ENCODE measurements around the gene NDUFC2. TPM values are rescaled to one million over a fixed set of nuclear protein-coding genes. Genes with fewer than 3 reads are reported as not detected.

The NDUFC2 gene
- total and polyA plus RNA-seq, 2 of the 8 experiments (the other 6 are each of a cell fraction or from before 2014, with no cell fraction given): 216 to 356 TPM

GRCh38 chr11:78066471-78066870, 13.2 kb downstream of the NDUFC2 start:
- H4K8ac ChIP-seq (ENCODE audit: extremely low read depth, insufficient read depth, low read length): no peak overlapping the region
- H3K14ac ChIP-seq (ENCODE audit: insufficient read length): no peak overlapping the region
- H3K18ac ChIP-seq (ENCODE audit: extremely low read depth, low read length): no peak overlapping the region
- no peaks in the 10 kb centered on the region for H3K4me1 ChIP-seq (replicated peaks in 1 of 4; ENCODE audit: control insufficient read depth in 3 of 4, insufficient read depth in 4 of 4, low read length in 3 of 4)
- POLR2A ChIA-PET (ENCODE audit: partially characterized antibody): interaction anchor here (1.4 to 1.5 kb wide), 2 partner anchors 11 kb away, joined by 4 to 5 read pairs; no protein-coding TSS in a partner anchor
- H4K91ac ChIP-seq (replicated peaks; ENCODE audit: insufficient read length, low read length): no peak overlapping the region
- no peak overlapping the region for H3K4me2 ChIP-seq (ENCODE audit: insufficient read depth in 1 of 2, low read depth in 2 of 2, low read length in 2 of 2)
- 100% methylated on average over 2 of the region's 2 CpGs; no CpG with 5 or more reads in 1 of the 2 experiments for WGBS, 2 experiments (ENCODE audit: extremely low coverage in 1 of 2, insufficient coverage in 1 of 2, insufficient read length in 1 of 2, insufficient replicate concordance in 2 of 2, low coverage in 1 of 2, low lambda C conversion rate in 2 of 2, missing lambda C conversion rate in 1 of 2)
- no peaks in the 10 kb centered on the region for H3K9me3 ChIP-seq (ENCODE audit: insufficient read depth in 2 of 2, low read depth in 1 of 2, low read length in 1 of 2)
- no peak overlapping the region for H3K27ac ChIP-seq (ENCODE audit: low read depth, low read length)
- no peak overlapping the region for H2BK15ac ChIP-seq (ENCODE audit: low read length)
- no peak overlapping the region for H4K5ac ChIP-seq (ENCODE audit: insufficient read length, low read depth, low read length)
- no peak overlapping the region for H3K9ac ChIP-seq (replicated peaks in 1 of 4; ENCODE audit: extremely low read depth in 1 of 4, low read depth in 3 of 4, low read length in 3 of 4)
- CTCF ChIA-PET (ENCODE audit: partially characterized antibody): no interaction called here
- no peak overlapping the region for H3K56ac ChIP-seq (replicated peaks; ENCODE audit: insufficient read length, low read depth, low read length)
- no peaks in the 10 kb centered on the region for H3K79me1 ChIP-seq (ENCODE audit: low read depth, low read length)
- H3K4me3 ChIP-seq (ENCODE audit: extremely low read depth in 1 of 4, insufficient read depth in 2 of 4, low read depth in 3 of 4, low read length in 4 of 4): no peak overlapping the region
- no peak overlapping the region for H3K23ac ChIP-seq (ENCODE audit: insufficient read length)
- no peak overlapping the region for H2AK5ac ChIP-seq (ENCODE audit: low read depth, low read length)
- peaks cover 0 to 2% of the 10 kb centered on the region in 2 experiments for H4K20me1 ChIP-seq (replicated peaks in 1 of 2; ENCODE audit: control insufficient read depth in 1 of 2, insufficient read depth in 2 of 2, low read length in 2 of 2)
- H2BK12ac ChIP-seq (ENCODE audit: low read depth, low read length): no peak overlapping the region
- H2BK20ac ChIP-seq (ENCODE audit: low read length): no peak overlapping the region
- H2AFZ ChIP-seq (ENCODE audit: low read length): no peak overlapping the region
- no peaks in the 10 kb centered on the region for H3K23me2 ChIP-seq (ENCODE audit: low read depth, low read length)
- no peak overlapping the region for H2BK120ac ChIP-seq (replicated peaks; ENCODE audit: low read depth, low read length)
- DNase-seq (ENCODE audit: low read depth in 1 of 2, low spot score in 2 of 2) (no peak), FAIRE-seq (no peak)
- no peaks in the 10 kb centered on the region for H3K27me3 ChIP-seq (replicated peaks in 1 of 4; ENCODE audit: control insufficient read depth in 3 of 4, extremely low read depth in 1 of 4, insufficient read depth in 3 of 4, low read length in 3 of 4)
- TF ChIP-seq CREB1 (IDR thresholded peaks at IDR 0.05): no peak
- no peak for TF ChIP-seq CEBPB (IDR thresholded peaks at IDR 0.05; ENCODE audit: low read depth, low read length)
- no peak for TF ChIP-seq NANOG (IDR thresholded peaks at IDR 0.05; ENCODE audit: insufficient read depth, low read depth, low read length, poor library complexity, severe bottlenecking)
- no peak for TF ChIP-seq RAD21 (IDR thresholded peaks at IDR 0.05 in 1 of 2, conservative IDR thresholded peaks at IDR 0.05 in 1 of 2; ENCODE audit: low read depth in 2 of 2, low read length in 2 of 2)
- no peak for TF ChIP-seq HDAC2 (IDR thresholded peaks at IDR 0.05; ENCODE audit: borderline replicate concordance in 1 of 2, low read depth in 2 of 2, low read length in 2 of 2)
- no peak for TF ChIP-seq TEAD4 (IDR thresholded peaks at IDR 0.05; ENCODE audit: low read depth, low read length)
- TF ChIP-seq MAFK (IDR thresholded peaks at IDR 0.05; ENCODE audit: low read depth, low read length): no peak
- no peak for TF ChIP-seq SIX5 (IDR thresholded peaks at IDR 0.05; ENCODE audit: low read depth, low read length)
- no peak for TF ChIP-seq NRF1 (IDR thresholded peaks at IDR 0.05; ENCODE audit: low read depth, low read length)
- no peak for TF ChIP-seq SP2 (IDR thresholded peaks at IDR 0.05; ENCODE audit: low read length)
- no peak for TF ChIP-seq CHD2 (IDR thresholded peaks at IDR 0.05; ENCODE audit: low read length)
- TF ChIP-seq PHF8 (conservative IDR thresholded peaks at IDR 0.05; ENCODE audit: low read depth, low read length): no peak
- no peak for TF ChIP-seq GTF2F1 (IDR thresholded peaks at IDR 0.05; ENCODE audit: borderline replicate concordance, low read depth, low read length)
- TF ChIP-seq SAP30 (IDR thresholded peaks at IDR 0.05; ENCODE audit: insufficient read depth, insufficient replicate concordance, low read length): no peak
- TF ChIP-seq TAF1 (IDR thresholded peaks at IDR 0.05; ENCODE audit: low read depth, low read length): no peak
- peaks cover 0 to 27% (median 10%) of the 10 kb centered on the region in 4 experiments; a peak in 5 of 8 replicates for H3K36me3 ChIP-seq (ENCODE audit: control insufficient read depth in 2 of 4, insufficient read depth in 4 of 4, low read length in 3 of 4)
- no peak overlapping the region for H2BK5ac ChIP-seq (ENCODE audit: low read depth, low read length)
- no peak overlapping the region for H3K4ac ChIP-seq (replicated peaks; ENCODE audit: insufficient read length, low read depth, low read length)
- H3K79me2 ChIP-seq (ENCODE audit: control insufficient read depth in 1 of 2, insufficient read depth in 2 of 2, low read length in 2 of 2): no peaks in the 10 kb centered on the region

Measured in H1 (cell line).